Measurements from ENCODE around the gene ROBO1.

DNA sequence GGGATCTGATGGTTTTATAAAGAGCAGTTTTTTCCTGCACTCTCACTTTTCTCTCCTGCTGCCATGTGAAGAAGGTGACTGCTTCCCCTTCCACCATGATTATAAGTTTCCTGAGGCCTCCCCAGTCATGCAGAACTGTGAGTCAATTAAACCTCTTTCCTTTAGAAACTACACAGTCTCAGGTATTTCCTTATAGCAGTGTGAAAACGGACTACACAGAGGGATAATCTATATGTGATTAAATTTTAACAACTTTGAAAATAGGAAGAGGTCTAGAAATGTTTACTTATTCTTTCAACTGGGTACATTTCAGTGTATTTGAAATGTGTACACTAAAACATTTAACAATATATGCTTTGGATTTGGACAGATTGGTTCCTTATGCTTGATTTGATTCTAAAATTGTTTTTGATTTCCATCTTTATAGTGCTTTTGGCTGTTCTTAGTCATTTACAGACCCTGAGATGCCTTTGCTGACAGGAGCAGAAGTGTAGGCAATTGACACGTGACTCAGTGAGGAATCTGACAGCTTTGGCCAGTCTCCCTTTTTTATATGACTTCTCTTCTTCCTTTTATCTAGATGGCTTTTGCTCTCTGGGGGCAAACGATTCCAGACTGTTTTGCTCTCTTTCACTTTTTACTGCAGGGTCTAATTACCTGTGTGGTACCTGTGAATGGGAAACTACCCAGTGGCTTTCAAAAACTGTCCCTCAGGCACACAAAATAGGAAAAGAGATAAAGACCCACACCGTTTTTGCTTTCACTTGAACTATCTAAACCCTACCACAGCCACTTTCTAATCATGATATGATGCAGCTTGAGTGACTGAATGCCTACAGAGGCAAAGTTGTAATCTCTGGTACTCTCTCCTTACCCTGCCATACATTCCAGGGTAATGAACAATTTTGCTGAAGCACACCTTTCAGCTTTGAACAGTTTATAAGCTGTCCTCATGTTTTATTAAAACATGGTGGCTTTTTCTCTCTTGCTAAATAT lies 422.6 kb downstream of the ROBO1 start:
- TF ChIP-seq EZH2phosphoT487 (IDR thresholded peaks at IDR 0.05; ENCODE audit: insufficient read depth, low read depth) (no peak), EZH2 (IDR thresholded peaks at IDR 0.05; ENCODE audit: insufficient read depth, poor library complexity, severe bottlenecking) (no peak)
